GM23338 (cell line): ENCODE measurements around the gene PARVA. TPM values are rescaled to one million over a fixed set of nuclear protein-coding genes. Genes with fewer than 3 reads are reported as not detected.

Experiments
- CREB1 ChIP-seq: fragments of 250-450 bp; sonication (Bioruptor Pico); IDR thresholded peaks from 2 replicates; pipeline ENCODE4 v1.5.0; 2020; ENCODE audit warnings: low read depth, mild to moderate bottlenecking, moderate library complexity
- EZH2 ChIP-seq: fragments of 200-600 bp; sonication (generic); IDR thresholded peaks from one replicate; pipeline ENCODE4 v1.8.0; 2017; ENCODE audit warnings: antibody characterized with exemption, mild to moderate bottlenecking, low read depth; ENCODE audit not compliant: unreplicated experiment
- EZH2phosphoT487 ChIP-seq: fragments of 200-600 bp; sonication (generic); IDR thresholded peaks from one replicate; pipeline ENCODE4 v1.8.1; 2018; ENCODE audit warnings: antibody characterized with exemption; ENCODE audit not compliant: unreplicated experiment
- POLR2AphosphoS5 ChIP-seq: IDR thresholded peaks from 2 replicates; pipeline ENCODE4 v1.6.1; 2016; ENCODE audit warnings: antibody characterized with exemption, low read depth
- STAT1 ChIP-seq: IDR thresholded peaks from one replicate; pipeline ENCODE4 v1.6.1; 2016; ENCODE audit warnings: antibody characterized with exemption; ENCODE audit not compliant: unreplicated experiment
- ZNF331 ChIP-seq: fragments of 250-450 bp; sonication (Bioruptor Pico); IDR thresholded peaks from 2 replicates; pipeline ENCODE4 v1.5.0; 2020; ENCODE audit warnings: low read depth, mild to moderate bottlenecking, moderate library complexity
- polyA plus RNA-seq: library from polyadenylated mRNA; unstranded; fragments of >200 nt; fragmentation: Nextera tagmentation; extraction: Ambion mirVana; gene quantifications from 2 replicates; pipeline ENCODE4 v1.2.1, GENCODE V29; 2016
- total RNA-seq: library from RNA; depleted of rRNA; stranded (reverse); fragments of >200 nt; shearing (Covaris generic); gene quantifications from 2 replicates; pipeline ENCODE4 v1.2.3, GENCODE V29; 2014
- TF ChIP-seq, protein P1 (sequence below): IDR thresholded peaks from one replicate; pipeline ENCODE4 v1.6.1; 2018; ENCODE audit warnings: antibody characterized with exemption; ENCODE audit not compliant: unreplicated experiment
- TF ChIP-seq, protein P2 (sequence below): IDR thresholded peaks from 2 replicates; pipeline ENCODE4 v1.6.1; 2016; ENCODE audit warnings: antibody characterized with exemption
- TF ChIP-seq, protein P3 (sequence below), 2 experiments: fragments of 200-600 bp in 1 of 2; sonication (generic) in 1 of 2; conservative IDR thresholded peaks; 2 replicates each; pipeline versions ENCODE4 v1.5.1 to v1.6.1; 2016 to 2017; ENCODE audit warnings: antibody characterized with exemption in 2 of 2, low read depth in 2 of 2, mild to moderate bottlenecking in 2 of 2, moderate library complexity in 1 of 2

PARVA gene
- total and polyA plus RNA-seq, 2 experiments from 2014 or later, result 5.8 to 6.9 TPM

DNA sequence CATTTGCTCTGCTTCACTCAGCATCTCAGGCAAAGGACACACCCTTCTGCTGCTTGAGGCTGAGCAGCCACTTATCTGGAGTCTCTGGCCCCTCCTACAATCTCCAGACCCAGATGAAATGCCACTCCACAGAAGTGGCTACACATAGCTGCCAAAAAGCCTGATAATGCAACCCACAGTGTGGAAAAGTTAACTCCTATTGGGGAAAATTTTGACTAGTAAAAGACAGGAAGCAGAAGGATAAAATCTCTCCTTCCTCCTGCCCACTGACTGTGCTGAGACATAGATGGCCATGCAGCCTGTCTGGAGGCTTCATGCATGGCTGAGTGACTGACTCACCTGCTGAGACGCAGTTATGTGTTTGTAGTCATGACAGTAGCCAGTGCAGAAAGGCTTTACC, 204.6 kb downstream of the PARVA start (continued):
- TF ChIP-seq, protein P1, sequence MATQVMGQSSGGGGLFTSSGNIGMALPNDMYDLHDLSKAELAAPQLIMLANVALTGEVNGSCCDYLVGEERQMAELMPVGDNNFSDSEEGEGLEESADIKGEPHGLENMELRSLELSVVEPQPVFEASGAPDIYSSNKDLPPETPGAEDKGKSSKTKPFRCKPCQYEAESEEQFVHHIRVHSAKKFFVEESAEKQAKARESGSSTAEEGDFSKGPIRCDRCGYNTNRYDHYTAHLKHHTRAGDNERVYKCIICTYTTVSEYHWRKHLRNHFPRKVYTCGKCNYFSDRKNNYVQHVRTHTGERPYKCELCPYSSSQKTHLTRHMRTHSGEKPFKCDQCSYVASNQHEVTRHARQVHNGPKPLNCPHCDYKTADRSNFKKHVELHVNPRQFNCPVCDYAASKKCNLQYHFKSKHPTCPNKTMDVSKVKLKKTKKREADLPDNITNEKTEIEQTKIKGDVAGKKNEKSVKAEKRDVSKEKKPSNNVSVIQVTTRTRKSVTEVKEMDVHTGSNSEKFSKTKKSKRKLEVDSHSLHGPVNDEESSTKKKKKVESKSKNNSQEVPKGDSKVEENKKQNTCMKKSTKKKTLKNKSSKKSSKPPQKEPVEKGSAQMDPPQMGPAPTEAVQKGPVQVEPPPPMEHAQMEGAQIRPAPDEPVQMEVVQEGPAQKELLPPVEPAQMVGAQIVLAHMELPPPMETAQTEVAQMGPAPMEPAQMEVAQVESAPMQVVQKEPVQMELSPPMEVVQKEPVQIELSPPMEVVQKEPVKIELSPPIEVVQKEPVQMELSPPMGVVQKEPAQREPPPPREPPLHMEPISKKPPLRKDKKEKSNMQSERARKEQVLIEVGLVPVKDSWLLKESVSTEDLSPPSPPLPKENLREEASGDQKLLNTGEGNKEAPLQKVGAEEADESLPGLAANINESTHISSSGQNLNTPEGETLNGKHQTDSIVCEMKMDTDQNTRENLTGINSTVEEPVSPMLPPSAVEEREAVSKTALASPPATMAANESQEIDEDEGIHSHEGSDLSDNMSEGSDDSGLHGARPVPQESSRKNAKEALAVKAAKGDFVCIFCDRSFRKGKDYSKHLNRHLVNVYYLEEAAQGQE, result no peak
- TF ChIP-seq STAT1 (no peak), EZH2 (no peak), POLR2AphosphoS5 (no peak), CREB1 (CRISPR knock-in tag) (no peak), ZNF331 (CRISPR knock-in tag) (no peak), EZH2phosphoT487 (no peak)
- TF ChIP-seq, protein P2, sequence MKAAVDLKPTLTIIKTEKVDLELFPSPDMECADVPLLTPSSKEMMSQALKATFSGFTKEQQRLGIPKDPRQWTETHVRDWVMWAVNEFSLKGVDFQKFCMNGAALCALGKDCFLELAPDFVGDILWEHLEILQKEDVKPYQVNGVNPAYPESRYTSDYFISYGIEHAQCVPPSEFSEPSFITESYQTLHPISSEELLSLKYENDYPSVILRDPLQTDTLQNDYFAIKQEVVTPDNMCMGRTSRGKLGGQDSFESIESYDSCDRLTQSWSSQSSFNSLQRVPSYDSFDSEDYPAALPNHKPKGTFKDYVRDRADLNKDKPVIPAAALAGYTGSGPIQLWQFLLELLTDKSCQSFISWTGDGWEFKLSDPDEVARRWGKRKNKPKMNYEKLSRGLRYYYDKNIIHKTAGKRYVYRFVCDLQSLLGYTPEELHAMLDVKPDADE, result no peak
- TF ChIP-seq, protein P3, sequence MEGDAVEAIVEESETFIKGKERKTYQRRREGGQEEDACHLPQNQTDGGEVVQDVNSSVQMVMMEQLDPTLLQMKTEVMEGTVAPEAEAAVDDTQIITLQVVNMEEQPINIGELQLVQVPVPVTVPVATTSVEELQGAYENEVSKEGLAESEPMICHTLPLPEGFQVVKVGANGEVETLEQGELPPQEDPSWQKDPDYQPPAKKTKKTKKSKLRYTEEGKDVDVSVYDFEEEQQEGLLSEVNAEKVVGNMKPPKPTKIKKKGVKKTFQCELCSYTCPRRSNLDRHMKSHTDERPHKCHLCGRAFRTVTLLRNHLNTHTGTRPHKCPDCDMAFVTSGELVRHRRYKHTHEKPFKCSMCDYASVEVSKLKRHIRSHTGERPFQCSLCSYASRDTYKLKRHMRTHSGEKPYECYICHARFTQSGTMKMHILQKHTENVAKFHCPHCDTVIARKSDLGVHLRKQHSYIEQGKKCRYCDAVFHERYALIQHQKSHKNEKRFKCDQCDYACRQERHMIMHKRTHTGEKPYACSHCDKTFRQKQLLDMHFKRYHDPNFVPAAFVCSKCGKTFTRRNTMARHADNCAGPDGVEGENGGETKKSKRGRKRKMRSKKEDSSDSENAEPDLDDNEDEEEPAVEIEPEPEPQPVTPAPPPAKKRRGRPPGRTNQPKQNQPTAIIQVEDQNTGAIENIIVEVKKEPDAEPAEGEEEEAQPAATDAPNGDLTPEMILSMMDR (conservative IDR thresholded peaks at IDR 0.05; ENCODE audit: low read depth in 2 of 2), result no peak
